H9 (cell line): ENCODE results near the gene UST. TPM values are rescaled to one million over a fixed set of nuclear protein-coding genes. Genes with fewer than 3 reads are reported as not detected.

Experiments
- DNase-seq: peaks from one replicate; pipeline ENCODE4 v3.0.0-alpha.2; 2017
- H2AFZ ChIP-seq: one replicate; pipeline ENCODE4 v1.6.1; 2013; ENCODE audit warnings: mild to moderate bottlenecking, low read length, control low read depth, moderate library complexity
- H2AK5ac ChIP-seq: 2 replicates; pipeline ENCODE4 v1.6.1; 2013; ENCODE audit warnings: low read length, control low read depth, mixed read lengths; ENCODE audit not compliant: insufficient read length
- H2BK120ac ChIP-seq: one replicate; pipeline ENCODE4 v1.6.1; 2013; ENCODE audit warnings: low read depth, mild to moderate bottlenecking, low read length, control low read depth, inconsistent platforms; ENCODE audit not compliant: poor library complexity, severe bottlenecking
- H2BK12ac ChIP-seq: 2 replicates; pipeline ENCODE4 v1.6.1; 2013; ENCODE audit warnings: low read length, control low read depth, mixed read lengths, low read depth; ENCODE audit not compliant: insufficient read length
- H2BK15ac ChIP-seq: 2 replicates; pipeline ENCODE4 v1.6.1; 2013; ENCODE audit warnings: low read depth, low read length, control low read depth
- H2BK20ac ChIP-seq: one replicate; pipeline ENCODE4 v1.6.1; 2013; ENCODE audit warnings: low read depth, mild to moderate bottlenecking, low read length, control low read depth, inconsistent platforms; ENCODE audit not compliant: poor library complexity, severe bottlenecking
- H2BK5ac ChIP-seq: 2 replicates; pipeline ENCODE4 v1.6.1; 2013; ENCODE audit warnings: low read length, control low read depth, mixed read lengths; ENCODE audit not compliant: insufficient read length
- H3K14ac ChIP-seq: 2 replicates; pipeline ENCODE4 v1.6.1; 2013; ENCODE audit warnings: low read length, control low read depth; ENCODE audit not compliant: insufficient read depth
- H3K18ac ChIP-seq: 2 replicates; pipeline ENCODE4 v1.6.1; 2013; ENCODE audit warnings: low read depth, mild to moderate bottlenecking, mixed read lengths, low read length, control low read depth; ENCODE audit not compliant: insufficient read length
- H3K23ac ChIP-seq: 2 replicates; pipeline ENCODE4 v1.6.1; 2013; ENCODE audit warnings: low read length, control low read depth, mixed read lengths, low read depth; ENCODE audit not compliant: insufficient read length
- H3K23me2 ChIP-seq: 2 replicates; pipeline ENCODE4 v1.6.1; 2013; ENCODE audit warnings: low read depth, mild to moderate bottlenecking, mixed read lengths, low read length, control low read depth; ENCODE audit not compliant: insufficient read length, poor library complexity, severe bottlenecking
- H3K27ac ChIP-seq: 2 replicates; pipeline ENCODE4 v1.5.1; 2013; ENCODE audit warnings: low read length, control low read depth, mixed read lengths, low read depth; ENCODE audit not compliant: insufficient read length
- H3K27me3 ChIP-seq: 2 replicates; pipeline ENCODE4 v1.6.1; 2013; ENCODE audit warnings: low read length, control low read depth, inconsistent platforms; ENCODE audit not compliant: insufficient read depth
- H3K4ac ChIP-seq: 2 replicates; pipeline ENCODE4 v1.6.1; 2013; ENCODE audit warnings: low read depth, mild to moderate bottlenecking, control low read depth, inconsistent platforms, low read length, moderate library complexity
- H3K4me1 ChIP-seq: 2 replicates; pipeline ENCODE4 v1.6.1; 2013; ENCODE audit warnings: low read length, control low read depth, inconsistent platforms; ENCODE audit not compliant: insufficient read depth
- H3K4me2 ChIP-seq: 2 replicates; pipeline ENCODE4 v1.6.1; 2013; ENCODE audit warnings: low read length, control low read depth, mixed read lengths; ENCODE audit not compliant: insufficient read length, insufficient read depth
- H3K56ac ChIP-seq: 2 replicates; pipeline ENCODE4 v1.6.1; 2013; ENCODE audit warnings: low read depth, mild to moderate bottlenecking, mixed read lengths, low read length, control low read depth; ENCODE audit not compliant: insufficient read length
- H3K79me1 ChIP-seq: 2 replicates; pipeline ENCODE4 v1.6.1; 2013; ENCODE audit warnings: low read depth, mild to moderate bottlenecking, moderate library complexity, low read length, control low read depth, inconsistent platforms; ENCODE audit not compliant: insufficient read depth, poor library complexity, severe bottlenecking
- H3K79me2 ChIP-seq: 2 replicates; pipeline ENCODE4 v1.6.1; 2013; ENCODE audit warnings: low read length, control low read depth, inconsistent platforms; ENCODE audit not compliant: insufficient read depth
- H3K9ac ChIP-seq: 2 replicates; pipeline ENCODE4 v1.6.1; 2013; ENCODE audit warnings: low read length, control low read depth, mixed read lengths; ENCODE audit not compliant: insufficient read length; ENCODE audit errors: extremely low read depth
- H3K9me3 ChIP-seq: one replicate; pipeline ENCODE4 v1.6.1; 2013; ENCODE audit warnings: low read depth, low read length, inconsistent platforms; ENCODE audit not compliant: control insufficient read depth
- H3T11ph ChIP-seq: one replicate; pipeline ENCODE4 v1.6.1; 2013; ENCODE audit warnings: mild to moderate bottlenecking, low read length, control low read depth, inconsistent platforms
- H4K20me1 ChIP-seq: one replicate; pipeline ENCODE4 v1.6.1; 2013; ENCODE audit not compliant: control insufficient read depth, insufficient read length, insufficient read depth
- H4K5ac ChIP-seq: 2 replicates; pipeline ENCODE4 v1.6.1; 2013; ENCODE audit warnings: low read depth, mild to moderate bottlenecking, mixed read lengths, low read length, control low read depth; ENCODE audit not compliant: insufficient read length
- H4K8ac ChIP-seq: replicated peaks from 2 replicates; pipeline ENCODE4 v1.6.1; 2013; ENCODE audit warnings: low read length, control low read depth, mixed read lengths, low read depth; ENCODE audit not compliant: insufficient read length
- H4K91ac ChIP-seq: 2 replicates; pipeline ENCODE4 v1.6.1; 2013; ENCODE audit warnings: low read depth, mild to moderate bottlenecking, moderate library complexity, mixed read lengths, low read length, control low read depth; ENCODE audit not compliant: insufficient read length
- H3K27ac Mint-ChIP-seq, 3 experiments: 2 replicates in 2 of 3; 3 replicates in 1 of 3; pipeline ENCODE4 v1.8.0; 2020 to 2021; ENCODE audit warnings: mixed read lengths in 3 of 3, mild to moderate bottlenecking in 1 of 3, moderate library complexity in 1 of 3
- H3K27me3 Mint-ChIP-seq: 2 replicates; pipeline ENCODE4 v1.8.0; 2021; ENCODE audit warnings: low read depth, mild to moderate bottlenecking, moderate library complexity, mixed read lengths
- H3K36me3 Mint-ChIP-seq, 3 experiments: 2 replicates in 2 of 3; 3 replicates in 1 of 3; pipeline ENCODE4 v1.8.0; 2020 to 2021; ENCODE audit warnings: low read depth in 3 of 3, mixed read lengths in 3 of 3; ENCODE audit not compliant: insufficient read depth in 1 of 3
- H3K4me1 Mint-ChIP-seq, 2 experiments: 2 replicates each; pipeline ENCODE4 v1.8.0; 2020; ENCODE audit warnings: mixed read lengths in 2 of 2
- H3K4me3 Mint-ChIP-seq, 2 experiments: 2 replicates in 1 of 2; 3 replicates in 1 of 2; pipeline ENCODE4 v1.8.0; 2020 to 2021; ENCODE audit warnings: mild to moderate bottlenecking in 2 of 2, mixed read lengths in 2 of 2, moderate library complexity in 1 of 2
- H3K9me3 Mint-ChIP-seq, 2 experiments: 2 replicates in 1 of 2; 3 replicates in 1 of 2; pipeline ENCODE4 v1.8.0; 2020; ENCODE audit warnings: mild to moderate bottlenecking in 2 of 2, mixed read lengths in 2 of 2, moderate library complexity in 1 of 2
- WGBS: extraction: QIAGEN DNeasy Blood & Tissue Kit; methylation state at CpG from one replicate; pipeline ENCODE4 v1.1.7; 2013; ENCODE audit warnings: missing lambda C conversion rate, low lambda C conversion rate, mixed read lengths; ENCODE audit not compliant: insufficient read length; ENCODE audit errors: extremely low coverage; 5-methylcytosine and 5-hydroxymethylcytosine counted together
- total RNA-seq: library from RNA; stranded (reverse); gene quantifications from 2 replicates; pipeline ENCODE4 v1.2.1, GENCODE V29; 2021
- TF ChIP-seq, protein P1 (sequence below): fragments of 200-600 bp; sonication (generic); conservative IDR thresholded peaks from 3 replicates; pipeline ENCODE4 v1.8.0; 2021; ENCODE audit warnings: antibody characterized with exemption, mild to moderate bottlenecking

Gene UST
- total RNA-seq, 1 experiment from 2014 or later = 14.4 TPM

DNA sequence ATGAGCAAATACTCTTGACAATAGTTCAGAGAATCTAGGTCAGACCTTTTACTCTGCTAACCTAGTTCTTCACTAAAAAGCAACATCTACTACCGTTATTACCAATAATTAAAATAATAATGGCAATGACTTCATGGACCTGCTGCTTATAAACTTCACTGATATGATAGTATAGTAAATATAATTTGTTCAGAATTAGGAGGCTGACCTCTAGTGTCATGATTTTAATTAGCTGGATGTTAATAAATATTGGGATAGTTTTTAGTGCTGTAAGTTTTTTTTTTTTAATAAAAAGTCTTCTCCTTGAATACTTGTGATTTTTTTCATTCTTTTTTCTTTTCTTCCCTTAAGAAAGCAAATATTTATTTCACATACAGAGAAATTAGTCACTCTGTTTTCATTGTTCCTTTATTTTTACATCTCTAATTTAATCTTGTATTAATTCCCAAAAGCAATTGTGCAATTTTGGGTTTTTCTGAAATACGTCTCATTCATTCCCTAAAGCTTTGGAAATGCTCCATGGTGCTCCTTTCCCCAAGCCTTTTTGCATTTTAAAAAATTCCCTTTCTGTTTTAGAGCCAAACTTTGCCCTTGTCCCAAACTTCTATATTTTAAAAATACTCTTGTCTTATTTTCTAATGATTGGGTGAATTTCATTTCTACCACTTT, 46.6 kb upstream of the UST start:
- H3K27me3 ChIP-seq = no peaks in the 10 kb centered on the region
- no peaks in the 10 kb centered on the region for H3K79me2 ChIP-seq
- Mint-ChIP-seq H3K4me1 (peaks cover 3 to 4% of the 10 kb centered on the region in 2 experiments), H3K27ac (no peak overlapping the region), H3K27me3 (peaks cover 2% of the 10 kb centered on the region; the same call in 1 of the 2 replicates), H3K4me3 (no peak overlapping the region), H3K36me3 (peaks cover 3 to 11% (median 6%) of the 10 kb centered on the region in 3 experiments; a peak in 5 of 7 replicates), H3K9me3 (peaks cover 7 to 15% of the 10 kb centered on the region in 2 experiments; a peak in 4 of 5 replicates)
- H3K23ac ChIP-seq = no peak overlapping the region
- no peak overlapping the region for H2BK5ac ChIP-seq
- H3K79me1 ChIP-seq = no peaks in the 10 kb centered on the region
- H3K27ac ChIP-seq = no peak overlapping the region
- H3K56ac ChIP-seq = no peak overlapping the region
- no peak overlapping the region for H4K8ac ChIP-seq
- no peak overlapping the region for H2BK12ac ChIP-seq
- no peak overlapping the region for H4K5ac ChIP-seq
- H4K20me1 ChIP-seq = no peaks in the 10 kb centered on the region
- H3K23me2 ChIP-seq = no peaks in the 10 kb centered on the region
- H3T11ph ChIP-seq = no peak overlapping the region
- H2BK15ac ChIP-seq = no peak overlapping the region
- no peak overlapping the region for H3K4ac ChIP-seq
- no peaks in the 10 kb centered on the region for H3K9me3 ChIP-seq
- TF ChIP-seq, protein P1, sequence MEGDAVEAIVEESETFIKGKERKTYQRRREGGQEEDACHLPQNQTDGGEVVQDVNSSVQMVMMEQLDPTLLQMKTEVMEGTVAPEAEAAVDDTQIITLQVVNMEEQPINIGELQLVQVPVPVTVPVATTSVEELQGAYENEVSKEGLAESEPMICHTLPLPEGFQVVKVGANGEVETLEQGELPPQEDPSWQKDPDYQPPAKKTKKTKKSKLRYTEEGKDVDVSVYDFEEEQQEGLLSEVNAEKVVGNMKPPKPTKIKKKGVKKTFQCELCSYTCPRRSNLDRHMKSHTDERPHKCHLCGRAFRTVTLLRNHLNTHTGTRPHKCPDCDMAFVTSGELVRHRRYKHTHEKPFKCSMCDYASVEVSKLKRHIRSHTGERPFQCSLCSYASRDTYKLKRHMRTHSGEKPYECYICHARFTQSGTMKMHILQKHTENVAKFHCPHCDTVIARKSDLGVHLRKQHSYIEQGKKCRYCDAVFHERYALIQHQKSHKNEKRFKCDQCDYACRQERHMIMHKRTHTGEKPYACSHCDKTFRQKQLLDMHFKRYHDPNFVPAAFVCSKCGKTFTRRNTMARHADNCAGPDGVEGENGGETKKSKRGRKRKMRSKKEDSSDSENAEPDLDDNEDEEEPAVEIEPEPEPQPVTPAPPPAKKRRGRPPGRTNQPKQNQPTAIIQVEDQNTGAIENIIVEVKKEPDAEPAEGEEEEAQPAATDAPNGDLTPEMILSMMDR = no peak
- no peak overlapping the region for H4K91ac ChIP-seq
- no peak overlapping the region for H3K4me2 ChIP-seq
- H2AK5ac ChIP-seq = no peak overlapping the region
- WGBS = no CpG with 5 or more reads among the region's 2 CpGs
- H3K9ac ChIP-seq = no peak overlapping the region
- H3K14ac ChIP-seq = no peak overlapping the region
- no peaks in the 10 kb centered on the region for H3K4me1 ChIP-seq
- no peak overlapping the region for H2AFZ ChIP-seq
- H2BK20ac ChIP-seq = no peak overlapping the region
- no peak overlapping the region for H3K18ac ChIP-seq
- no peak for DNase-seq
- H2BK120ac ChIP-seq = no peak overlapping the region
